GM21717 (cell line): ENCODE data around the gene STK32C.
"Not testable (repeated sequence)": the region's sequence is repeated elsewhere in the genome, so short reads cannot be mapped to it uniquely, and the experiment has no call there.

ENCODE experiments used
- ATAC-seq: cut with Tn5 transposase; IDR thresholded peaks from one replicate; pipeline ENCODE4 v1.9.1; 2021; ENCODE audit warnings: mild to moderate bottlenecking, moderate library complexity; ENCODE audit not compliant: unreplicated experiment

Gene STK32C

DNA sequence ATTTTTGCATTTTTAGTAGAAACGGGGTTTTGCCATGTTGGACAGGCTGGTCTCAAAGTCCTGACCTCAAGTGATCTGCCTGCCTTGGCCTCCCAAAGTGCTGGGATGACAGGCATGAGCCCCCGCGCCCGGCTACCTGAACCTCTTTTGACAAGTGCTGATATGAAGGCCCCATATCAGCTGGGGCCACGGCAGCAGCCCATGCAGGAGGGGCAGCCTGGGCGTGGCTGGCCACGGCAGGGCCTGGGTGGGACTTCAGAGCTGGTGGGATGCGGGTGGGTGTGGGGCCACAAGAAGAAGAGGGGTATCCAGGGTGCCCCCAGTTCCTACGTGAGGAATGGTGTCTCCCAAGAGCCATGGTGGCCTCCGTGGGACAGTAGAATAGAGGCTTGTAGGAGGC, 31.1 kb upstream of the STK32C start:
- ATAC-seq, result no peak

DNA sequence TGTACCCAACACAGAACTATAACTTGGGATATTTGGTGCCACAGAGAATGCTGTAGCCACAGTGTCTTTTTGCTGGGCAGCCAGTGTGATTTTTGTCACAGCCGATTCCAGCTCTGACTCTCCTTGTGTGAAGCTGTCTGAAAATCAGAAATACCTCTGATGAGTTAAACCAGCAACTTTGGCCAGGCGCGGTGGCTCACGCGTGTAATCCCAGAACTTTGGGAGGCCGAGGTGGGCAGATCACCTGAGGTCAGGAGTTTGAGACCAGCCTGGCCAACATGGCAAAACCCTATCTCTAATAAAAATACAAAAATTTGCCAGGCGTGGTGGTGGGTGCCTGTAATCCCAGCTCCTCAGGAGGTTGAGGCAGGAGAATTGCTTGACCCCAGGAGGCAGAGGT, 30.1 kb upstream of the STK32C start:
- not testable (repeated sequence) for ATAC-seq

GRCh38 chr10:132336919-132337407, 29.2 kb upstream of the STK32C start:
- ATAC-seq, result no peak

- no peak for ATAC-seq
Observed at GRCh38 chr10:132336064-132336746, 28.5 kb upstream of the STK32C start.

DNA sequence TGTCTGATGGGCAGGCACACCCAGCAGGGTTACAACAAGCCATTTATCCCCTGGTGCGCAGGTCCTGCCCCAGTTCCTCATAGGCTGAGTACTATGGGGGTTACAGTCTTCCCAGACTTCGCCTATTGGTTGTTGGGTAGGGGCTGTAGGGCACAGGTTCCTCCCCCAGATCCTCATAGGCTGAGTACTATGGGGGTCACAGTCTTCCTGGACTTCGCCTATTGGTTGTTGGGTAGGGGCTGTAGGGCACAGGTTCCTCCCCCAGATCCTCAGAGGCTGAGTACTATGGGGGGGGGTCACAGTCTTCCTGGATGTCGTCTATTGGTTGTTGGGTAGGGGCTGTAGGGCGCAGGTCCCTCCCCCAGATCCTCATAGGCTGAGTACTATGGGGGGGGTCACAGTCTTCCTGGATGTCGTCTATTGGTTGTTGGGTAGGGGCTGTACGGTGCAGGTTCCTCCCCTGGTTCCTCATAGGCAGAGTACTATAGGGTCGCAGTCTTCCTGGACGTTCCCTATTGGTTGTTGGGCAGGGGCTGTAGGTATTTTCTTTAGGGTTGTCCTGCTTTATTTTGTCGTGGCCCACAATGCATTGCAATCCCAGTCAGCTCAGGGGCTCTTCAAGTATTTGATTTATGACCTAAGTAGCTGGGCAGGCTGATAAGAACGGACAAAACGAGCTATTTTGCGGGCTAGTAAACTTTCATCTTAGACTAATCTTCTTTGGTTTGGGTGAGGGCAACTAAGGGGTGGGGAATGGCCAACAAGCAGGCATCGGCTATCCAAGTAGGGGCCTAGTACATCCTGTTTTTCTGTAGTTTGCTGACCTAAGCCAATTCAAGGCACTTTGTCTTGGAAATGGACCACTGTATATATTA, 27.7 kb upstream of the STK32C start:
- no peak for ATAC-seq

DNA sequence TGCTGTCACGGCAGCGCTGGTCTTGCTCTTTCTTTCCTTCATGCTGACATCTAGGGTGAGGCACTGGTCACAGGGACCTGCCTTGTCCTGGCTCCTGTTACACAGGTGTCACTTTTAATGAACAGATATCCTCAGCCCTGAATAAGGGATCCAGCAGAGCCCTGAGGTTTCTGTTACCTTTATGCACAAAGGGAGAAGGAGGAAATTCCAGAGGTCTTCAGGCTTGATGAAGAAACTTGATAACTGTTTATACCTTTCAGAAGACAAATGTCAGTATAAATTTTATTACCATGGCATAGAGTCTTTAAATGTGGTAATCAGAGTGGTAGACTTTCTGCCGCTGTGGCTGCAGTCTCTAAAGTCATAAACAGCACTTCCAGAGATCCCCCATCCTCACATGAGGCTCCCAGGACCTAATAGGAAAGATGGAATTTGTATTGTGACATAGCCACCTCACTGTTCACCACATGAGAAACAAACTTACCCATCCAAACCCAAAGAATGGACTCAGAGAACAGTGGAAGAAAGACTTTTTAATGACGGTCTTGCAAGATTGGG, 27.0 kb upstream of the STK32C start:
- ATAC-seq, result no peak

DNA sequence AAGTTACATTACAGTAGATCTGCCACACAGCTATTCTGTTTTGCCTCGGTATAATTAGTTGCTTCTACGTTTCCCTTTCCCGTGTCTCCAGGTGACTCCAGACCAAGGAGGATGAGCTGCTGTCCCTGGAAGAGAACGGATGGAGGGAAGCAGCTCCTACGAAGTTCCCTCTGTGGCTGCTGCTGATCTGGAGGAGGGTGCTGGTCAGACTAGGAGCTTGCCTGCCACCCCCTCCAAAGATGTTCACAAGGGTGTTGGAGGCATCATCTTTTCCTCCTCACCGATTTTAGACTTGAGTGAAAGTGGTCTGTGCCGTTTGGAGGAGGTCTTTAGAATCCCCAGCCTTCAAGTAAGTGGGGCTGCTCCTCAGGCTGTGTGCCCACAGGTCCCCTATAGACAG, 25.6 kb upstream of the STK32C start:
- ATAC-seq, result no peak

- peak; percentile 63 for ATAC-seq
Observed at GRCh38 chr10:132332433-132332754, 24.6 kb upstream of the STK32C start.

DNA sequence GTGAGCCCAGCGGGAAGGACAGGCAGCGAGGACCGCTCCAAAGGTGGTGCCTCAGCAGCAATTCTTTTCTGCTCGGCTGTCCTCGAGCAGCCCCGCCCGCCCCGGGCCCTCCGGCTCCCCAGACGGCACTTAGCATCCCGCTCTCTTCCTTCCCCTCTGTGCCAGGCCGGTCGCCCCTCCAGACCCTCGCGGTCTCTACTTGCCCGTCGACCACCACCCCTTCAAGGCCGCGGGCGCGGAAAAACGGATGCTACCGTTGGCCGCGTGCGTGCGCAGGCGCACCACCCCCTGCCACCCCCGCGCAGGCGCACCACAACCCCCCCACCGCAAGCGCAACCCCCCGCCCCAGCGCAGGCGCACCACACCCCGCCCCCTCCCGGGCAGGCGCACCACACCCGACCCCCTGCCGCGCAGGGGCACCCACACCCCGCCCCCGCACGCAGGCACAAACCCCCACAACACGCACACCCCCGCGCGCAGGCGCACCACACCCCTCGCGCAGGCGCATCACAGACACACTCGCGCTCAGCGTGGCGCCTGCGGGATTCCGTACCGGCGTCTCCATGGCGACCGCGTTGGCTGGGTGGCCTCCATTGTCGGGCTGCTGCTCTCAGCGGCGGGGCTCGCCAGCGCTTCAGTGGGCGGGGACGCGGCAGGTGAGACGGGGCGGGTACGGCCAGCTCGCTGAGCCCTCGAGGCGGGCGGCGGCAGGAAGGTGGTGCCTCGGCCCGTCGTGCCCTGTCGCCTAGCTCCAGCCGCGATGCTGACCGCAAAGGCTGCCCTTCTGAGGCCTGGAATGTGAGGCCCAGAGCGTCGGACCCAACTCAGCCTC, 24.1 kb upstream of the STK32C start, which contains the start of gene LRRC27:
LRRC27 (plus strand) TSS at position 593 of the 832 bp plus-strand sequence. CDS start 1,332 bp downstream, outside the sequence.
- peak; percentile 75 for ATAC-seq

DNA sequence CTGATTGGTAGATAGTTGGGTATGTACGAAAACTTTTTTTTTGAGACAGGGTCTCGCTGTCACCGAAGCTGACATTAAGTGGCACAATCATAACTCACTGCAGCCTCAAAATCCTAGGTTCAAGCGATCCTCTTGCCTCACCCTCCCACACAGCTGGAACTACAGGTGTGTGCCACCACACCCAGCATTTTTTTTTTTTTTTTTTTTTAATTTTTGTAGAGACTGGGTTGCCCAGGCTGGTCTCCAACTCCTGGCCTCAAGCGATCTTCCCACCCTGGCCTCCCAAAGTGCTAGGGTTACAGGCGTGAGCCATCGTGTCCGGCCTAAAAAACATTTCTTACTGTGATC, 22.7 kb upstream of the STK32C start:
- no peak for ATAC-seq

GRCh38 chr10:132329565-132330485, 22.1 kb upstream of the STK32C start:
- ATAC-seq, result no peak

DNA sequence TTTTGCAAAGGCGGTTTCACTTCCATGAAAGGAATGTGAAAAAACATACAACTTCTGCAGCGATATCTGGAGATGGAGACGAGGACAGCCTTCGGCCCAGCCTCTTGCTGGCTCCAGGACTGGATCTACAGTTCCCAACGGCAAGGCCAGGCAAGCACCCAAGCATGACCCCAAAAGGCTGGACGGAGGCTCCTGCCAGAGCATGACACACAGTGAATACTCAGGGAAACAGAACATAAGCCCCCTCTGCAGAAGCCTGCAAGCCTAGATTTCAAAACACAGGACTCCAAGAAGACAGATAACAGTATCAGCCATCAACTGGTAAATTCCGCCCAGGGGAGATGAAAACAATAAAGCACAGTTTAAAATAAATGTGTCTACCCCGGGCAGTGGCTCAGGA, 21.0 kb upstream of the STK32C start:
- no peak for ATAC-seq

DNA sequence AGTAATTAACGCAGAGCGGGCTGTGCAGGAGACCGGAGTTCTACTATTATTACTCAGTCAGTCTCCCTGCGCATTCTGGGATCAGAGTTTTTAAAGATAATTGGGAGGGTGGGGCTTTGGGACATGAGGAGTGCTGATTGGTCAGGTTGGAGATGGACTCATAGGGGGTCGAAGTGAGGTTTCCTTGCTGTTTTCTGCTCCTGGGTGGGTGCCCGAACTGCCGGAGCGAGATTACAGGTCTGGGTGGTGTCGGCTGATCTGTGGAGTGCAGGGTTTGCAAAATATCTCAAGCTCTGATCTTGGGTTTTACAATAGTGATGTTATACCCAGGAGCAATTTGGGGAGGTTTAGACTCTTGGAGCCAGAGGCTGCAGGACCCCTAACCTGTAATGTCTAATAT, 20.4 kb upstream of the STK32C start:
- ATAC-seq, result no peak

- no peak for ATAC-seq
Observed at GRCh38 chr10:132326925-132327324, 19.2 kb upstream of the STK32C start.

DNA sequence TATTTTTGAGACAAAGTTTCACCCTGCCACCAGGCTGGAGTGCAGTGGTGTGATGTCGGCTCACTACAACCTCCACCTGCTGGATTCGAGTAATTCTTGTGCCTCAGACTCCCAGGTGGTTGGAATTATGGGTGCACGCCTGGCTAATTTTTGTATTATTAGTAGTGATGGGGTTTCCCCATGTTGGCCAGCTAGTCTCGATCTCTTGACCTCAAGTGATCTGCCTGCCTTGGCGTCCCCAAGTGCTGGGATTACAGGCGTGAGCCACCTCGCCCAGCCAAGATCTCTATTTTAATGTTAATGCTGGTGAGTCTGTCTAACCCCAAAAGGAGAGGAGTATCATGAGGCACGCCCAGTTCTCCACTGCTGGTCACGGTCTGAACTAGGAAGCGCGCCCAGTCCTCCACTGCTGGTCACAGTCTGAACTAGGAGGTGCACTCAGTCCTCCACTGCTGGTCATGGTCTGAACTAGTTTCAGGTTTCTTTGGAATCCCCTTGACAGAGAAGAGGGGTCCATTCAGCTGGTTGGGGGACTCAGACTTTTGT, 18.7 kb upstream of the STK32C start:
- ATAC-seq, result no peak

- no peak for ATAC-seq
Observed at GRCh38 chr10:132324186-132324585, 16.4 kb upstream of the STK32C start.

DNA sequence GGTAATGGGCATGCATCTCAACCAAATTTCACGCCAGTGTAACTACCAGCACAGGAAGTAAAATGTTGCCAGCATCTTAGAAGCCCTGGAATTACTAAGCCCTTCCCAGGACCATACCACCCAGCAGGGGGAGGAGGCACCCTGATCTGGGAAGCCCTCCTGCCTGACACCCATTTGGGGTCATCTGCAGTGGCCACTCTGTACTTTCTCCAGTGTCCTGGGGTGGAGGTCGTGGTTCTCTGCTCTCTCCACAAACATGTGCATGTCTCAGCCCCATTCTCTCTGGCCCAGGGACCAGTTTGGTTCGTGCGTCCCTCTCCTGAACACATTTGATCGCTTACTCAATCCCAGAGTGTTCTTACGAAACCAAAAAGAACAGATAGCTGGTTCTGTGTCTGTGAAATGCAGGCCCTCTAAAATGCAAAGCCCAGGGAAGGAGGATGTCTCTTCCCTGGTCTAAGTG, 14.9 kb upstream of the STK32C start:
- no peak for ATAC-seq

- no peak for ATAC-seq
Observed at GRCh38 chr10:132321726-132322125, 14.0 kb upstream of the STK32C start.

- ATAC-seq, result peak; percentile 7
Observed at GRCh38 chr10:132320654-132321469, 13.1 kb upstream of the STK32C start.
